Peyer's patch (tissue), 4 donors: Measurements from ENCODE around the gene RNF6. TPM values are rescaled to one million over a fixed set of nuclear protein-coding genes. Genes with fewer than 3 reads are reported as not detected.

Experiments
- DNase-seq, 3 donors: peaks; one replicate each; pipeline ENCODE4 v3.0.0-alpha.2; 2017 to 2019
- H3K27ac ChIP-seq, 4 donors: fragments of 200-600 bp; sonication (generic); one replicate each; pipeline ENCODE4 v1.5.1; 2016 to 2019
- H3K27me3 ChIP-seq, 2 donors: fragments of 200-600 bp; sonication (generic); one replicate each; pipeline ENCODE4 v1.5.1; 2019
- H3K36me3 ChIP-seq, 3 donors: fragments of 200-600 bp; sonication (generic); one replicate each; pipeline ENCODE4 v1.5.1; 2016 to 2019
- H3K4me1 ChIP-seq, 4 donors: fragments of 200-600 bp; sonication (generic); one replicate each; pipeline ENCODE4 v1.5.1; 2016 to 2019
- H3K4me3 ChIP-seq, 4 donors: fragments of 200-600 bp; sonication (generic); 1 replicate in 3 of 4; 2 replicates in 1 of 4; pipeline ENCODE4 v1.5.1; 2016 to 2019; ENCODE audit warnings: mild to moderate bottlenecking in 1 of 4
- H3K9me3 ChIP-seq, 4 donors: fragments of 200-600 bp; sonication (generic); one replicate each; pipeline ENCODE4 v1.5.1; 2016 to 2019; ENCODE audit warnings: mild to moderate bottlenecking in 1 of 4
- CTCF ChIP-seq, 6 experiments: fragments of 450-650 bp in 4 of 6; fragments of 200-600 bp in 2 of 6; sonication (generic) in 1 of 6; IDR thresholded peaks; one replicate each; pipeline ENCODE4 v1.5.1; 2017 to 2019; ENCODE audit warnings: antibody characterized with exemption in 6 of 6, mild to moderate bottlenecking in 3 of 6, moderate library complexity in 1 of 6
- POLR2A ChIP-seq, 2 donors: fragments of 450-650 bp; IDR thresholded peaks; one replicate each; pipeline ENCODE4 v1.5.1; 2017; ENCODE audit warnings: antibody characterized with exemption in 2 of 2, mild to moderate bottlenecking in 2 of 2, moderate library complexity in 2 of 2
- total RNA-seq, 4 donors: library from RNA; depleted of rRNA; stranded (reverse); fragments of >200 nt; gene quantifications; one replicate each; pipeline ENCODE4 v1.1.0, GENCODE V29; 2016

Gene RNF6
- total RNA-seq, 4 donors from 2014 or later, result 16.5 to 27.5 (median 22.5) TPM

GRCh38 chr13:26257049-26257448 lies 34.9 kb upstream of the RNF6 start:
- Histone ChIP-seq H3K36me3 (no peaks in the 10 kb centered on the region), H3K27ac (no peak overlapping the region), H3K4me1 (peaks cover 0 to 16% (median 5%) of the 10 kb centered on the region in 4 donors), H3K27me3 (no peaks in the 10 kb centered on the region), H3K9me3 (no peaks in the 10 kb centered on the region), H3K4me3 (no peak overlapping the region)
- TF ChIP-seq CTCF (IDR thresholded peaks at IDR 0.05), result no peak
- no peak for TF ChIP-seq POLR2A (IDR thresholded peaks at IDR 0.05)
- DNase-seq, result no peak

- TF ChIP-seq CTCF (IDR thresholded peaks at IDR 0.05) (peak in 1 of 6 experiments; percentile 10), POLR2A (IDR thresholded peaks at IDR 0.05) (no peak)
Measured at GRCh38 chr13:26255691-26256277, 33.7 kb upstream of the RNF6 start.

DNA sequence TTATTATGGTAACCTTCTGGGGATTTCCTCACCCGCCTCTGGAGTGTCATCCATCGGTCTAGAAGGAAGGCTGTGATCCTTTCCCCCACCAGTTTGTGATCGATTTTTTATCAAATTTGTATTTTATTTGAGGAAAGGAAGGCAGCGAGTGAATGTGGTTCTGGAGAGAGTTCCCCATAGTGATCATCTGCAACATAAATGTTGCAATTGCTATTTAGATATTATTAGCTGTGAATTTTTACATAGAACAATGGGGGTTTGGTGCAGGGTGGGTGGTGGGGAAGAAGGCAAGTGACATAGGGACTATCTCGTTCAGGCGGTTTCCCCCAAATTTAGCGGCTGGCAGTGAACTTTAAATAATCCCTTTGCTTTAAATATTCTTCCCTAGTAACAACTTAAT lies 33.0 kb upstream of the RNF6 start:
- DNase-seq, result no peak
- peak overlapping the region; percentile 84 to 93 (median 92) for H3K27ac ChIP-seq

More at GRCh38 chr13:26255691-26256277, 33.7 kb upstream of the RNF6 start:
- no peak for DNase-seq
- no peaks in the 10 kb centered on the region for H3K27me3 ChIP-seq
- no peaks in the 10 kb centered on the region for H3K36me3 ChIP-seq
- H3K27ac ChIP-seq, result peak overlapping the region in 1 of 4 donors; percentile 93
- peaks cover 0 to 16% (median 5%) of the 10 kb centered on the region in 4 donors for H3K4me1 ChIP-seq
- no peaks in the 10 kb centered on the region for H3K9me3 ChIP-seq
- peak overlapping the region in 2 of 4 donors; percentile 73 to 88 for H3K4me3 ChIP-seq

DNA sequence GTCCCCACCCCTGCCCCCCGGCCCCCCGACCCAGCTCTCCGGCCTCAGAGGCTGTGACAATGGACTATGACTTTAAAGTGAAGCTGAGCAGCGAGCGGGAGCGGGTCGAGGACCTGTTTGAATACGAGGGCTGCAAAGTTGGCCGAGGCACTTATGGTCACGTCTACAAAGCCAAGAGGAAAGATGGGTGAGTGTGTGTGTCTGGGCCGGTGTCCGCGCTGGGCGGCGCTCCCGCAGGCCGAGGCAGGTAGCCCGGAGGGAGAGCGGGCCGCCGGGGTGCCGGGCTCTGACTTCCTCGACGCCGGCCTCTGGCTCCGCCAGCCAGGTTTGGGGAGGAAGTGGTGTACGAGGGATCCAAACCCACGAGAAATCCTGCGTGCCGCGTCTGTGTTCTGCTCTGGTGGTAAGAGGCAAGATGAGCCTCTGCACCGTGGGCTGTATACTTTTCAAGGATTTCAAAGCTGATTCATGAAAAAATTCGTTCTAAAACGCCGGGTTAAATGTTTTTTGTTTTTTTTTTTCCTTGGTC lies 32.5 kb upstream of the RNF6 start:
- H3K4me3 ChIP-seq, result peak overlapping the region; percentile 73 to 88 (median 88)
- H3K4me1 ChIP-seq, result peaks cover 0 to 16% (median 5%) of the 10 kb centered on the region in 4 donors
- no peaks in the 10 kb centered on the region for H3K27me3 ChIP-seq
- H3K27ac ChIP-seq, result peak overlapping the region; percentile 84 to 93 (median 92)
- no peaks in the 10 kb centered on the region for H3K36me3 ChIP-seq
- peak; percentile 69 to 82 (median 77) for DNase-seq
- peak in 3 of 6 experiments; percentile 3 to 20 (median 4) for TF ChIP-seq CTCF (IDR thresholded peaks at IDR 0.05)
- TF ChIP-seq POLR2A (IDR thresholded peaks at IDR 0.05), result no peak
- no peaks in the 10 kb centered on the region for H3K9me3 ChIP-seq

More for the DNA sequence above, 33.0 kb upstream of the RNF6 start:
- H3K4me3 ChIP-seq, result peak overlapping the region; percentile 73 to 88 (median 88)
- no peak for TF ChIP-seq POLR2A (IDR thresholded peaks at IDR 0.05)
- no peak for TF ChIP-seq CTCF (IDR thresholded peaks at IDR 0.05)
- H3K4me1 ChIP-seq, result peaks cover 0 to 16% (median 5%) of the 10 kb centered on the region in 4 donors
- no peaks in the 10 kb centered on the region for H3K9me3 ChIP-seq
- no peaks in the 10 kb centered on the region for H3K27me3 ChIP-seq
- no peaks in the 10 kb centered on the region for H3K36me3 ChIP-seq

DNA sequence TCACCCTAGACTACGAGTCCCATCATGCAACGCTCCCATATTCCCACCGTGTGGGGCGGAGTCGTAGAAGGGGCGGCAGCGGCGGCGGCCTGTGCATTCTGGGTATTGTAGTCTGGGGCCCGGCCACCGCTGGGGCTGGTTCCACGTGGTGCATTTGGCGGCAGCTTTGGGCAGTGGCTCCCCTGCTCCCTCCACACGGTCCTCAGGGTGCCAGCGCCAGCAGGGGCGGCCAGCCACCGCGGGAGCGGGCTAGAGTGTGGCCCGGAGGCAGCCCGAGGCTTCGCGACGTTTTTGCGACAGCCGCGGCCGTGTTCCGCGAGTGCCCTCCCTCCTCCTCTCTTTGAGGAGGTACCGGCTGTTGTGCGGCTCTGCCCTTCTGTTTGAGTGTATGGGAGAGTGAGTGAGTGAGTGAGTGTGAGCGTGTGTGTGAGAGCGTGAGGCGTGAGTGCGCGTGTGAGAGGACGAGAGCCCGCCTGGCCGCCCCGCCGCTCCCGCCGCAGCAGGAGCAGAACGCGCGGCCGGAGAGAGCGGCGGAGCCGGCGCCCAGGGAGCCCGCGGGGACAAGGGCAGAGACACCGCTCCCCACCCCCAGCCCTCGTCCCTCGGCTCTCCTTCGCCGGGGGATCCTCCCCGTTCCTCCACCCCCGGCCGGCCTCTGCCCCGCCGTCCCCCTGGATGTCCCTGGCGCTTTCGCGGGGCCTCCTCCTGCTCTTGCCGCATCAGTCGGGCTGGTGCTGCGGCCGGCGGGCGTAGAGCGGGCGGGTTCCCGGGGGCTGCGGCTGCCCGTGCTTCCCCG lies 31.9 kb upstream of the RNF6 start, which contains the start of gene CDK8:
TSS of gene CDK8 (plus strand) at position 343 of the 796 bp plus-strand sequence. CDS start 513 bp downstream, outside the sequence.
- H3K27ac ChIP-seq, result peak within 1 kb of the TSS; percentile 84 to 93 (median 92)
- peak within 1 kb of the TSS; percentile 73 to 88 (median 88) for H3K4me3 ChIP-seq
- H3K36me3 ChIP-seq, result no peaks in the 10 kb centered on the region
- peaks cover 0 to 16% (median 5%) of the 10 kb centered on the region in 4 donors for H3K4me1 ChIP-seq
- H3K27me3 ChIP-seq, result no peaks in the 10 kb centered on the region
- no peaks in the 10 kb centered on the region for H3K9me3 ChIP-seq
- DNase-seq, result peak; percentile 89 to 97 (median 92)
- TF ChIP-seq POLR2A (IDR thresholded peaks at IDR 0.05) (peak; percentile 70 to 80), CTCF (IDR thresholded peaks at IDR 0.05) (no peak)
